HK-2 (cell line): ENCODE measurements around the gene ZNF284.
"Not testable (repeated sequence)": the region's sequence is repeated elsewhere in the genome, so short reads cannot be mapped to it uniquely, and the experiment has no call there.

Source experiments
- DNase-seq: peaks from one replicate; pipeline ENCODE4 v3.0.0-alpha.2; 2018; ENCODE audit not compliant: unreplicated experiment

Gene ZNF284

DNA sequence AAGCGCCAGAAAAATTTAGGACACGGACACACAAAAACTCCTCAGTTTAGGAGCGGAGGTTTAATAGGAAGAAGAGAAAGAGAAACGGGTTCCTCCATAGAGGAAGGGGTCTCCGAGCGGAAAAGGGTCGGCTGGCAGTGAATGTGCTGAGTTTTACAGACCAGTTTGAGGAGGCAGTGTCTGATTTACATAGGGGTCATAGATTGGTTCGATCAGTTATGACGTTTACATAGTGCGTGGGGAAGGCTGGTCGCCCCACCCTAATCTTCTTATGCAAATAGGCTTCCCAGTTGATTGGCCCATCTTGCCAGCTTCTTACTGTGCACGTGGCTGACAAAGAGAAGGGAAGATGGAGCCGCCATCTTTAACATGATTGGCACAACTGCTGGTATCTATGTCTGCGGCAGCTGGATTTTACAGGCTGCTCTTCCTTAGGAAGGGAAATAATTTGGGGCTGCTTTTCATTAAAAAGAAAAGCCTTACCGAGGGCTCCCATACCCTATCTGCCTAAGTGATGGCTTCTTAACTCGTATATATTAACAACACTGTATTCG is 40.0 kb downstream of the ZNF284 start:
- DNase-seq, result no peak

GRCh38 chr19:44112802-44113137 is 40.8 kb downstream of the ZNF284 start:
- no peak for DNase-seq

DNA sequence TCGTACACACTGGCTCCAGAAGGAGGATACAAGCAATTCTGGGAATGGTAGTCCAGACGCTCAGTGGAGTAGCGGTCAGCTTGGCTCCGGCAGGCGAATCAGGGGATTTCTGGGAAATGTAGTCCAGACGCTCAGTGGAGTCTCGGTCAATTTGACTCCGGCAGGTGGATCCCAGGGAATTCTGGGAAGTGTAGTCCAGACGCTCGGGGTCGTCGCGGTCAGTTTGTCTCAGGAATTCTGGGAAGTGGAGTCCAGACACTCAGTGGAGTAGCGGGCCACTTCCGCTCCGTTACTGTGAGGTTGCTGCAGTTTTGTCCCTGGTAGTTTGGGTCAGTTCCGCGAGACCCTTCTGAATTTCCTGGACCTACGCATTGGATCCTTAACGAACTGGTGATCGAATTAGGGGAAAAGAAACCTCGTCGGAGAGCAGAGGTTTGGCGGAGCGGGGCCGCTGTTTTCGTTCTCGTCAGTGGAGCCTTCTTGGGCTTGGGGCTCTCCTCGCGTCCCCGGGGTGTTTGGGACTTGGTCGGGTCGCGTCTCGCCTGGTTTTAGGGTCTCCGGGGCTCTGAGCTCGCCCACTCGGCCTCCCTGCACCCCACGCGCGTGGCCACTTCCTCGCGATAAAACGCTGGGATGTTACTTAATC is 41.3 kb downstream of the ZNF284 start, which contains the start of gene ZNF225:
Gene ZNF225 (plus strand): TSS at position 262 of the 646 bp plus-strand sequence. CDS start 2,429 bp downstream, outside the sequence.
- DNase-seq, result peak; percentile 94

GRCh38 chr19:44113784-44114390 is 41.9 kb downstream of the ZNF284 start:
- DNase-seq, result peak; percentile 18

- DNase-seq, result not testable (repeated sequence)
Observed at GRCh38 chr19:44121162-44121561, 49.2 kb downstream of the ZNF284 start.

GRCh38 chr19:44131955-44132354 is 60.0 kb downstream of the ZNF284 start:
- no peak for DNase-seq
